ENCODE measurements around the gene CPVL. TPM values are rescaled to one million over a fixed set of nuclear protein-coding genes. Genes with fewer than 3 reads are reported as not detected.

The CPVL gene
- total and polyA plus RNA-seq, 2 of the 4 experiments (the other 2 are of a cell fraction) = not detected

DNA sequence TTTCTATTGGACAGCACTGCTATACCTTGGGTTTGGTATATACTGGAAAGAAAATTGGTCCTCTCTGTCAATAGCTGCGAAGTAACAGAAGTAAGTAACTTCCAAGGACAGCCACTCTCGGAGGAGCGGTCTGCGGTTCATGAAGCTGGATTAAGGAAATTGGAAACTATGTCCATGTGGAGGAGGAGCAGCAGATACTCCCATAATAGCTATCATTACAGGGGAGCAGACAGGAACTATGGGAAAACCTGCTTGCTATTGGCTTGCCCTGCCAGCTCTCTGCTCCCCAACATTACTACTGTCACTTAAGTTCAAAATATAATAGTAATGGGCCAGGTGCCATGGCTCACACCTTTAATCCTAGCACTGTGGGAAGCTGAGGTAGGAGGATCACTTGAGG, 104.3 kb downstream of the CPVL start:
- dilution Hi-C loops (cut with HindIII; ENCODE audit: low sequenced_read_pairs, unreplicated experiment) = no loop called here
- no TSS peak for BruUV-seq (replicated peaks)
- H2AK9ac ChIP-seq (replicated peaks; ENCODE audit: low read depth, low read length, poor library complexity) = no peak overlapping the region

More for the DNA sequence above, 104.3 kb downstream of the CPVL start:
- no peaks in the 10 kb centered on the region for H3K9me3 ChIP-seq (ENCODE audit: control insufficient read depth, insufficient read depth, low read length)
- H3K9me1 ChIP-seq (ENCODE audit: insufficient read depth, low read length) = no peaks in the 10 kb centered on the region
- H2BK20ac ChIP-seq (ENCODE audit: low read depth, low read length) = no peak overlapping the region
- no peak overlapping the region for H3K27ac ChIP-seq (ENCODE audit: insufficient read depth, low read length)
- no peak overlapping the region for H4K8ac ChIP-seq (ENCODE audit: low read depth in 2 of 2, low read length in 2 of 2)
- no peak overlapping the region for H3K4me2 ChIP-seq (ENCODE audit: low read depth, low read length)
- TF ChIP-seq NFE2L2 (IDR thresholded peaks at IDR 0.05; ENCODE audit: low read depth, low read length) = no peak
- TF ChIP-seq, protein P1, sequence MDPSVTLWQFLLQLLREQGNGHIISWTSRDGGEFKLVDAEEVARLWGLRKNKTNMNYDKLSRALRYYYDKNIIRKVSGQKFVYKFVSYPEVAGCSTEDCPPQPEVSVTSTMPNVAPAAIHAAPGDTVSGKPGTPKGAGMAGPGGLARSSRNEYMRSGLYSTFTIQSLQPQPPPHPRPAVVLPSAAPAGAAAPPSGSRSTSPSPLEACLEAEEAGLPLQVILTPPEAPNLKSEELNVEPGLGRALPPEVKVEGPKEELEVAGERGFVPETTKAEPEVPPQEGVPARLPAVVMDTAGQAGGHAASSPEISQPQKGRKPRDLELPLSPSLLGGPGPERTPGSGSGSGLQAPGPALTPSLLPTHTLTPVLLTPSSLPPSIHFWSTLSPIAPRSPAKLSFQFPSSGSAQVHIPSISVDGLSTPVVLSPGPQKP (IDR thresholded peaks at IDR 0.05; ENCODE audit: borderline replicate concordance, low read depth, low read length) = no peak
- no peak for TF ChIP-seq RFX5 (IDR thresholded peaks at IDR 0.05; ENCODE audit: low read depth, low read length)
- TF ChIP-seq USF2 (IDR thresholded peaks at IDR 0.05; ENCODE audit: low read depth, low read length) = no peak
- TF ChIP-seq MAZ (IDR thresholded peaks at IDR 0.05; ENCODE audit: borderline replicate concordance, low read depth, low read length) = no peak
- TF ChIP-seq CHD1 (IDR thresholded peaks at IDR 0.05; ENCODE audit: low read depth, low read length) = no peak
- no peak for TF ChIP-seq BHLHE40 (IDR thresholded peaks at IDR 0.05; ENCODE audit: low read depth, low read length)
- no peak for TF ChIP-seq CTCF (conservative IDR thresholded peaks at IDR 0.05; ENCODE audit: low read depth, low read length)
- TF ChIP-seq POLR2A (IDR thresholded peaks at IDR 0.05; ENCODE audit: low read depth, low read length) = no peak
- TF ChIP-seq RCOR1 (IDR thresholded peaks at IDR 0.05; ENCODE audit: insufficient replicate concordance, low read length) = no peak
- TF ChIP-seq RAD21 (IDR thresholded peaks at IDR 0.05; ENCODE audit: low read length) = no peak
- no peak for TF ChIP-seq SMC3 (IDR thresholded peaks at IDR 0.05; ENCODE audit: low read depth, low read length)
- no peak for TF ChIP-seq FOS (IDR thresholded peaks at IDR 0.05; ENCODE audit: low read depth, low read length)
- TF ChIP-seq CEBPB (IDR thresholded peaks at IDR 0.05; ENCODE audit: low read depth, low read length) = no peak
- TF ChIP-seq MXI1 (IDR thresholded peaks at IDR 0.05; ENCODE audit: borderline replicate concordance, low read depth, low read length) = no peak
- no peak for TF ChIP-seq MAFK (IDR thresholded peaks at IDR 0.05; ENCODE audit: low read depth, low read length)
- H3K4me1 ChIP-seq (ENCODE audit: control insufficient read depth, insufficient read depth, low read length) = no peaks in the 10 kb centered on the region
- in situ Hi-C loops (cut with MboI; ENCODE audit: low sequenced_read_pairs) = no loop called here
- ChIA-PET POLR2A (ENCODE audit: unreplicated experiment) (no interaction called here), CTCF (no interaction called here)
- H3K56ac ChIP-seq (ENCODE audit: extremely low read depth, insufficient read depth, low read length) = no peak overlapping the region
- H4K5ac ChIP-seq (ENCODE audit: low read depth, low read length) = no peak overlapping the region
- ATAC-seq (ENCODE audit: low read depth) (no peak), DNase-seq (no peak)
- H3K18ac ChIP-seq (ENCODE audit: low read depth, low read length) = no peak overlapping the region
- no peak overlapping the region for H2BK120ac ChIP-seq (ENCODE audit: low read depth, low read length)
- H3K36me3 ChIP-seq (ENCODE audit: control insufficient read depth, insufficient read depth, low read length) = no peaks in the 10 kb centered on the region
- no peak overlapping the region for H3K23ac ChIP-seq (ENCODE audit: low read depth, low read length)
- no peaks in the 10 kb centered on the region for H3K79me1 ChIP-seq (ENCODE audit: low read depth in 1 of 2, low read length in 2 of 2)
- H3K9ac ChIP-seq (ENCODE audit: low read depth, low read length) = no peak overlapping the region
- no peak overlapping the region for H2AK5ac ChIP-seq (ENCODE audit: low read depth, low read length)
- no CpG with 5 or more reads among the region's 4 CpGs for WGBS, 2 experiments (ENCODE audit: extremely low coverage in 2 of 2, insufficient read length in 1 of 2)
- H2BK15ac ChIP-seq (ENCODE audit: low read depth, low read length) = no peak overlapping the region
- intact Hi-C loops (cut with micrococcal nuclease) = no loop called here
- 0 out of 2 replicates have a peak, but pooled peaks cover 2% of the 10 kb centered on the region for H3K27me3 ChIP-seq (ENCODE audit: control insufficient read depth, insufficient read depth, low read length)
- H3K4ac ChIP-seq (ENCODE audit: low read depth, low read length) = no peak overlapping the region
- H4K20me1 ChIP-seq (ENCODE audit: insufficient read depth, low read length) = no peaks in the 10 kb centered on the region
- no peak overlapping the region for H3K14ac ChIP-seq (replicated peaks; ENCODE audit: low read depth, low read length)
- H3K4me3 ChIP-seq (ENCODE audit: insufficient read depth, low read depth, low read length) = no peak overlapping the region
- no peak overlapping the region for H2BK5ac ChIP-seq (ENCODE audit: low read depth, low read length, poor library complexity, severe bottlenecking)
- H4K91ac ChIP-seq (ENCODE audit: insufficient read depth, low read depth, low read length) = no peak overlapping the region
- no peak overlapping the region for H2AFZ ChIP-seq (replicated peaks; ENCODE audit: low read length, poor library complexity)

Data from IMR-90 (cell line).